ENCODE measurements around the gene KSR1.
"Not testable (repeated sequence)": the region's sequence is repeated elsewhere in the genome, so short reads cannot be mapped to it uniquely, and the experiment has no call there.

The KSR1 gene

GRCh38 chr17:27491713-27492190 lies 35.5 kb downstream of the KSR1 start:
- in situ Hi-C loops (cut with HindIII; ENCODE audit: low sequenced_read_pairs): no loop called here

GRCh38 chr17:27492470-27492869 lies 36.2 kb downstream of the KSR1 start:
- in situ Hi-C loops (cut with HindIII; ENCODE audit: low sequenced_read_pairs): no loop called here

GRCh38 chr17:27493088-27493487 lies 36.8 kb downstream of the KSR1 start:
- in situ Hi-C loops (cut with HindIII; ENCODE audit: low sequenced_read_pairs): no loop called here

- in situ Hi-C loops (cut with HindIII; ENCODE audit: low sequenced_read_pairs): no loop called here
Observed at GRCh38 chr17:27494192-27495091, 38.2 kb downstream of the KSR1 start.

- in situ Hi-C loops (cut with HindIII; ENCODE audit: low sequenced_read_pairs): no loop called here
Observed at GRCh38 chr17:27495460-27495859, 39.2 kb downstream of the KSR1 start.

GRCh38 chr17:27496005-27496404 lies 39.8 kb downstream of the KSR1 start:
- in situ Hi-C loops (cut with HindIII; ENCODE audit: low sequenced_read_pairs): no loop called here

GRCh38 chr17:27496437-27496943 lies 40.2 kb downstream of the KSR1 start:
- in situ Hi-C loops (cut with HindIII; ENCODE audit: low sequenced_read_pairs): no loop called here

- in situ Hi-C loops (cut with HindIII; ENCODE audit: low sequenced_read_pairs): no loop called here
Observed at GRCh38 chr17:27496971-27497370, 40.7 kb downstream of the KSR1 start.

- in situ Hi-C loops (cut with HindIII; ENCODE audit: low sequenced_read_pairs): no loop called here
Observed at GRCh38 chr17:27497696-27498095, 41.4 kb downstream of the KSR1 start.

GRCh38 chr17:27498615-27499309 lies 42.5 kb downstream of the KSR1 start:
- in situ Hi-C loops (cut with HindIII; ENCODE audit: low sequenced_read_pairs): no loop called here

- in situ Hi-C loops (cut with HindIII; ENCODE audit: low sequenced_read_pairs): no loop called here
Observed at GRCh38 chr17:27499451-27500265, 43.4 kb downstream of the KSR1 start.

- in situ Hi-C loops (cut with HindIII; ENCODE audit: low sequenced_read_pairs): not testable (repeated sequence)
Observed at GRCh38 chr17:27501338-27501737, 45.1 kb downstream of the KSR1 start.

GRCh38 chr17:27502526-27503324 lies 46.5 kb downstream of the KSR1 start:
- in situ Hi-C loops (cut with HindIII; ENCODE audit: low sequenced_read_pairs): no loop called here

- in situ Hi-C loops (cut with HindIII; ENCODE audit: low sequenced_read_pairs): no loop called here
Observed at GRCh38 chr17:27503611-27504010, 47.4 kb downstream of the KSR1 start.

GRCh38 chr17:27504188-27504995 lies 48.1 kb downstream of the KSR1 start:
- in situ Hi-C loops (cut with HindIII; ENCODE audit: low sequenced_read_pairs): no loop called here

GRCh38 chr17:27506348-27507218 lies 50.3 kb downstream of the KSR1 start:
- in situ Hi-C loops (cut with HindIII; ENCODE audit: low sequenced_read_pairs): no loop called here

- in situ Hi-C loops (cut with HindIII; ENCODE audit: low sequenced_read_pairs): no loop called here
Observed at GRCh38 chr17:27511168-27511883, 55.1 kb downstream of the KSR1 start.

GRCh38 chr17:27512031-27512430 lies 55.8 kb downstream of the KSR1 start:
- in situ Hi-C loops (cut with HindIII; ENCODE audit: low sequenced_read_pairs): no loop called here

Measured in DLD1 (cell line).